NCI-H146 treated with DMSO at 0.1 percent for 48 hours (cell line): ENCODE results near the gene MATR3.
A peak's percentile ranks its signal among the peaks of the same experiment; 100 is the strongest.
"Not testable (repeated sequence)": the region's sequence is repeated elsewhere in the genome, so short reads cannot be mapped to it uniquely, and the experiment has no call there.

Experiments
- DNase-seq: peaks from one replicate; lab custom pipeline; 2025; ENCODE audit not compliant: unreplicated experiment; lab: John Stamatoyannopoulos, UW

Gene MATR3, protein sequence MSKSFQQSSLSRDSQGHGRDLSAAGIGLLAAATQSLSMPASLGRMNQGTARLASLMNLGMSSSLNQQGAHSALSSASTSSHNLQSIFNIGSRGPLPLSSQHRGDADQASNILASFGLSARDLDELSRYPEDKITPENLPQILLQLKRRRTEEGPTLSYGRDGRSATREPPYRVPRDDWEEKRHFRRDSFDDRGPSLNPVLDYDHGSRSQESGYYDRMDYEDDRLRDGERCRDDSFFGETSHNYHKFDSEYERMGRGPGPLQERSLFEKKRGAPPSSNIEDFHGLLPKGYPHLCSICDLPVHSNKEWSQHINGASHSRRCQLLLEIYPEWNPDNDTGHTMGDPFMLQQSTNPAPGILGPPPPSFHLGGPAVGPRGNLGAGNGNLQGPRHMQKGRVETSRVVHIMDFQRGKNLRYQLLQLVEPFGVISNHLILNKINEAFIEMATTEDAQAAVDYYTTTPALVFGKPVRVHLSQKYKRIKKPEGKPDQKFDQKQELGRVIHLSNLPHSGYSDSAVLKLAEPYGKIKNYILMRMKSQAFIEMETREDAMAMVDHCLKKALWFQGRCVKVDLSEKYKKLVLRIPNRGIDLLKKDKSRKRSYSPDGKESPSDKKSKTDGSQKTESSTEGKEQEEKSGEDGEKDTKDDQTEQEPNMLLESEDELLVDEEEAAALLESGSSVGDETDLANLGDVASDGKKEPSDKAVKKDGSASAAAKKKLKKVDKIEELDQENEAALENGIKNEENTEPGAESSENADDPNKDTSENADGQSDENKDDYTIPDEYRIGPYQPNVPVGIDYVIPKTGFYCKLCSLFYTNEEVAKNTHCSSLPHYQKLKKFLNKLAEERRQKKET

DNA sequence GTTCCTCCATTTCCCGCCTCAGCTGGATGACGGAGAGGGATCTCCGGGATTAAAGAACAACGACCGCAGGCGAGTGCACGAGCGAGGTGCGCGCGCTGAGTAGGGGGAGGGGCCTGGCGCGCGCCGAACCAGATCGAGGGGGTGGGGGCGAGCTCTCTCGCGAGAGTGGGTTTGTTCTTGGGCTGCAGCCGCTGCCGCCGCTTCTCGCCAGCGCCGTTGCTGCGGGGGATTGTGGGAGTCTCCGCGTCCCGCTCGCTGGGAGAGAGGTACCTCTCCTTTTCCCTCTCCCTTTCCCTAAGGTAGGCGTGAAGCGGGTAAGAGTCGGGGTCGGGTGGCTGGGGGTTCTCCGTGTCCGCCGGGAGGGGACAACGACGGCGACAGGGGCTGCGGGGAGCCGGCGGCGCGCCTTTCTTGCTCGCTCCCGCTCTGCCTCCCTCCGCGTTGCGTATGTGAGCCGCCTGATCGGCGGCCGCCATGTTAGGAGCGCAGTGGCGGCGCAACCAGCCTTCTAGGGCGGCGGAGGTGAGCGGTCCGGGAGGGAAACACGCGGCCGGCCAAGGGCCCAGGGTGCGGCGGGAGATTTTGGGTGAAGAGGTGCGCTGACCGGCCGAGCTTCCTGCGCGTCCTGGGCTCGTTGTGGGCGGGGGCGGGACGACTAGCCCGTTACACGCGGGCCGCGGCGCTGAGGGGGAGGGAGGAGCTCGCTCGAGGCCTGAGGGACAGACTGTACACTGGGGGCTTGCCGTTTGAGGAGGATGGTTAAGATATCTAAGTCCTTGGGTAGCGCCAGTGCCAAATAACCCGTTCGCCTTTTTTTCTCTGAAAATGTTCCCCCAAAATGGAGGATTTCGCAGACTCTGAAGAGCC, at the start of gene MATR3:
MATR3 (plus strand) TSS at position 234 of the 867 bp plus-strand sequence. CDS start 13,676 bp downstream, outside the sequence.
- peak; percentile 84 for DNase-seq

DNA sequence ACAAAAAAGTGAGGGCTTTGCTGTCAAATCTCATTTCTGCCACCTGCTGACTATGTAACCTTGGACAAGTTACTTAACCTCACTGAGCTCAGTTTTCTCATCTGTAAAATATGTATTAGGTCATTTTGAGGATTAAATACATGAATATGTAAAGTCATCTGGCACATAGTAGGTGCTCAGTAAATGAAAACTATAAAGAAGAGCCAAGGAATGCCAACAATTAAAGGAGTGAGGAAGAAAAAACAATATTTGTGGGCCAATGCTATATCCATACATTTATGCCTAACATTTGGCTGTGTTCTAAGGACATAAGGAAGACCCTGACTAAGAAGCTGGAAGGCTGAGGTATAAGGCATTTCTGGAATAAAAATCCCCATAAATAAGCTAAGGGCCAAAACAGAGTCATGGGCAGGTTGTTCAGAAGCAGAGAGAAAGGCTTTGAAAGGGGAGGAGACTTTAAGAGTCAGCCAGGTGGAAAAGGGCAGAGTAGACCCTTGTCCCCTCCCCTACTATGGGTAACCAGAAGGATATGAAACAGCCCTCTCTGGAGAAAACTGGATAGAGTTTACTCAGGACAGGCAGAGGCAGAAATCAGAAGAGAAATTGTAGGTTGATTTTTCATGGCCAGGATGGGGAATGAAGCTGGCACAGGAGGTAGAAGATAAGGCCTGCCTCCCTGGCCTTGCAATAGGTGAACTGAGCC, 47.8 kb upstream of the MATR3 start:
- DNase-seq = no peak

DNA sequence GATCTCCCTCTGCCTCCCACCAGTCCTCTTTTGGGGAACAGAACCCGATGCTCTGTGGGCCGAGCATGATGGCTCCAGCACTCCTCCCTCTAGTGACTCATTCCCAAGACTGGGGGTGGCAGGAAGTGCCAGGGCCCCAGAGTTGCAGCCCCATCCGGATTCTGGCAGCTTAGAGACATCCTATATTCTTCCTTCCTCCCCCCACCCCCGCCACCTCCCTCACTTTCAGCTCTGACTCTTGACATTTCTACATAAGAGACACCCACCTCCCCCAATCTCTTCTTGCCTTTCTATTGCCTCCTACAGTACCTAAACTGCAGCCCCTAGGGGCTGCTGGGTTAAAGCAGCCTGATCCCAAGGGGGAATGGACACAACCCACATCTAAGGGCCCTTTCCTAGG, 47.1 kb upstream of the MATR3 start:
- DNase-seq = no peak

DNA sequence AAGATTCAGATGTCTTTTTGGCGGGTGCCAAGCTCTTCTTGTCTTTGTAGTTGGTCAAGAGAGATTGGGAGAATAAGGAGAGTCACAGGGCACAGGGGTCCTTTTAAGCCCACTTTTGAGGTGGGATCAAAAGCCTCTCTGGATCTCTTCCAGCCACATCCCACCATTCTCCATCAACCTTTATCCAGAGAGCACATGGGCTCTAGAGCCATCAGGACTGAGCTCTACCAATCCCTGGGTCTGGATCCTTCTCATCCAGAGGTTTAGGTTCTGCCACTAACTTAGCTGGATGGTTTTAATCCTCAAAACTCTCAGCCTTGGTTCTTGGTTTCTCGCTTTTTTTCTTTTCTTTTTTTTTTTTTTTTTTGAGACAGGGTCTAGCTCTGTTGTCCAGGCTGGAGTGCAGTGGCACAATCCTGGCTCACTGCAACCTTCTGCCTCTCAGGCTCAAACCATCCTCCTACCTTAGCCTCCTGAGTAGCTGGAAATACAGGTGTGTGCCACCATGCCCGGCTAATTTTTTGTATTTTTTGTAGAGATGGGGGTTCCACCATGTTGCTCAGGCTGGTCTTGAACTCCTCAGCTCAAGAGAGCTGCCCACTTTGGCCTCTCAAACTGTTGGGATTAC, 44.6 kb upstream of the MATR3 start:
- no peak for DNase-seq

DNA sequence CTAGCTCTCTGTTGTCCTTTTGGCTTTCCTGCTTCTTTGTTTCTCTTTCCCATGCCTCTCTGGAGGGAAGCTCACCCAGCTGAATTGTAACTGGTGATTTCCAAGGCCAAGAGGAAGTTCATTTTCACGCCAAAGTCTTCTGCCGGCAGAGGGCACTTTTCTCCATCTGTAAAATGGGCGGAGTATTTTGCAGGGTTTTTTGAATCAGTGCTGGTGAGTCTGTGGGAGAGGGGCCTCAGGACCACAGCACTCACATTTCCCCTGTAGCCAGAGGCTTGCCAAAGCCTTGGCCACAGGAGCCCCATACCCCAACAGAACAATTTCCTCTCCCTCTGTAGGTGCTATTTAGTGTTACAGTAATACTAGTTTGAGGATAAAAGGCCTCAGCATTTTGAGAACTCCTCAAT, 42.3 kb upstream of the MATR3 start:
- no peak for DNase-seq

DNA sequence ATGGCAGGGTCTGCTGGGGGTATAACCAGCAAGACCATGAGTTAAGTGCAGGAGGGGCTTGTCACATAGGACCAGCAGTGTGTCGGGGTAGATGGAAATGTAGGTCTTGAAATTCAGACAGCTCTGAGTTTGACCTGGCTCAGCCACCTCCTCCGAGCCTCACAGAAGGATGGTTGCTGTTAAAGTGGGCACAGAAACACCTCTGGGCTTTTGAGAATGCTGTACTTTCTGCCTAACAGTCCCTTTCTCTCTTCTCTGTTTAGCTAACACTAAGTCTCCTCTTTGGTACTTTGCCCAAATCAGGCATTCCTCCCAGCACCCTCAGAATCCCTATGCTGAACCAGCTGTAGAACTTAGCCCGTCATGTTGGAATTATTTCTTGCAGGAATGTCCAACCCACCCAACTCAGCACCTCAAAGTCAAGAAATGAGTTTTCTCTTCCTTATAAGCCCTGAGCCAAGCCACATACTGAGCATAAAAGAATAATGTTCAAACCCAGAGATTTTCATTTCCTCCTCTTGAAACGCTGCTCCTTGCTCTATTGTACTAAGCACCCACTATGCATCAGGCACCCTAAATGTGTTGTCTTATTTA, 41.7 kb upstream of the MATR3 start:
- DNase-seq = no peak

DNA sequence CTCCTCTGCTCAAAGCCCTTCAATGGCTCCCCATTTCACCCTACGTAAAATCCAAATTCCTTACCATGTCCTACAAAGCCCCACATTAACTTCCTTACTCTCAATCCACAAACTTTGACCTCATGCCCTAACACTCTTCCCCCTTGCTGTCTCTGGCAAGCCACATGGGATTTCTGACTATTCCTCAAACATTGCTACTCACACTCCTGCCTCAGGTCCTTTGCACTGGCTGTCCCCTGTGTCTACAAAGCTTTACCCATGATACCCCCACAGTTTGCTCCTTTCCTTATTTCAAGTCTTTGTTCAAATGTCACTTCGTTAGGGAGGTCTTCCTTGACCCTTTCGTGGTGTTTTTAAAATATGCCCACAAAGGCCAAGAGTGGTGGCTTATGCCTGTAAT, 40.4 kb upstream of the MATR3 start:
- no peak for DNase-seq

DNA sequence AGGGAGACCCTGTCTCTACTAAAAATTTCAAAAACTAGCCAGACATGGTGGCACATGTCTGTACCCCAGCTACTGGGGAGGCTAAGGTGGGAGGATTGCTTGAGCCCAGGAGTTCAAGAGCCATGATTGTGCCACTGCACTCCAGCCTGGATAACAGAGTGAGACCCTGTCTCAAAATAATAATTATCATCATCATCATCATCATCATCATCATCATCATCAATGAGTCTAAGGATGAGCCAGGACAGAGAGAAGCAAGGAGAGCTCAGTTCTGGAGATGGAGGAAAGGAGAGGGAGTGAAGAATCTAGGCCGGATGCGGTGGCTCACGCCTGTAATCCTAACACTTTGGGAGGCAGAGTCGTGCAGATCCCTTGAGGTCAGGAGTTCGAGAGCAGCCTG, 36.7 kb upstream of the MATR3 start:
- no peak for DNase-seq

DNA sequence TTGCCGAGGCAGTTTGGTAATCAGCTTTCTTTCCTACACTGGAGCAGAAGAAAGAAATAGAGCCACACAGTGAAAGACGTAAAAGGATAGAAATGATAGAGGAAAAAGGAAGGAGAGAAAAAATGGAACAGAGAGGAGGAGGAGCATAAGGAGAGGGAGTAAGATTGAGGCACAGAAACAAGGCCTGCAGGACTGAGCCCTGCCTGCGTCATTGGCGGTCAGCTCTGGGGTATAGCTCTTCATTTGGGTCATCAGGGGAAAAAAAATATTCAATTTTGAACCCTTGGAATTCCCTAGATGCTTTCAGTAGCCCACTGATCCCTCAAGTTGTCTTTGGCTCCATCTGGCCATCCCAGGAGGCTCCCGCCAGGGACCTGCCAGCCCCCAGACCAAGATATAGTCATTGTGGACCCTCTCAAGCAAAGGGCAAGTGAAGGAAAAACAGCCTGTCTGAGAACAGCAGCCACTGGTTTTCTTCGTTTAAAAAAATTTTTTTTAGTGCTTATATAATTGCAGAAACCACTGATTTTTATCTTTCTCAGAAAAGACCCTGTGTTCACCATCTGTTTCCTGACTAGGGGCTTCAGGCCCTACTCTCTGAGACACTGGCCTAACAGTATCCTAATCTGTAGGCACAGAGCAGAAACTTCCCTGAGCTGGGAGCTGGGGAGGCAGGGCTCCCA, 31.3 kb upstream of the MATR3 start:
- DNase-seq = no peak

DNA sequence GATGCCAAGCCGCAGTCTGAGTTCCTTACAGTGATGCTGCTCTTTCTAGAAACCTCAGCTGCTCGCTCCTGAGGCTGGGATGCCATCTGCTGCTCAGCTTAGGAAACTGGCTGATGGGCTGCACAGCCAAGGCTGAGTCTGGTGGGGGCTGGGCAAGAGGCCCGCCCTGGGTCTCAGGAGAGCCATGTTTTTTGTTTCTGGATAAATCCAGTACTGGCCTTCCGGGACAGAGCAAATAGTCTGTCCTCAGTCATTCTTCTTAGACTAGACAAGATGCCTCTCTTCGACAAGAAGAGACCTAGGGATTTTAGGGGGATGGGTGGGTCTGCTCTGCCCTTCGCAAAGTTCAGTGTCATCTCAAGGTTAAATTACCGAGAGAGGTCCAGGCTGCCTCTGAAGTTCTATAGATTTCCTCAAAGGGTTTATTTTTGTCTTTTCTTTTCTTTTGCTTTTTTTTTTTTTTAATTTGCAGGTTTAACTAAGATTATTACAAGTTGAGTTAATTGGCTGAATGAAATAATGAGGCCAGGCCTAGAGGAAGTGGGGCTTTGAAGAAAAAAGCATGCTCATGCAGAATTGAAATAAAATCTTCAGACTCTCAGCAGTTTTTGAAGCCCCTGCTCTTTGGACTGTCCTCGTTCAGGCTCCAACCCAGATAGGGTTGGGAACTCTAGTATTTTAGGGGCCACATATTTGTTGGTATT, 30.6 kb upstream of the MATR3 start:
- DNase-seq = peak; percentile 50

DNA sequence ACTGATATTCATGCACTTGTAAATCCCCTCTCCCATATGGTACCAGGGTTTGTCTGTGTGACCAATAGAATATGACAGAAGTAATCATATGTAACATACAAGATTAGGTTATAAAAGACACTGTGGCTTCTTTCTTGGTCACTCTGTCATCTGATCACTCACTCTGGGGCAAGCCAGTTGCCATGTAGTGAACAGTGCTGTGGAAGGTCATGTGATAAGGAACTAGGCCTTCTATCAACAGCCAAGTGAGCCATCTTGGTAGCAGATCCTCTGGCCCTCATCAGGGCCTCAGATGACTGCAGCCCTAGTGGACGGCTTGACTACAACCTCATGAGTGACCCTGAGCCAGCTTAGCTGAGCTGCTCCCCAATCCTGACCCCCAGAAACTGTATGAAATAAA, 30.0 kb upstream of the MATR3 start:
- DNase-seq = no peak

DNA sequence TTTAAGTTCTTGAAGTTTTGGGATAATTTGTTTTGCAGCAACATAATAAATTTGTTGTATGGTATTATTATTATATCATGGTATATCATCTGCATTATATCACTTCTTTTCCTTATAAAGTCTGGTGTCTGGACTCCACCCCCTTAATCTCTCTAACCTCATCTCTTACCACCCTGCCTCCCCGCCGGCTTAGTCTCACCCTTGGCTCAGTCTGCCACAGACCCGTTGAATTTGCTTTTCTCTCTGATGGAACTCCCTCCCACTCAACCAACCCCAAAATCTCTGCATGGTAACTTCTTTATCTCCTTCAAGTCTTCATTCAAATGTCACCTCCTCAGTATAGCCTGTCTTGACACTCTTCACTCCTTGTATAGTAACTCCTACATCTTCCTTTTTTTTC, 29.6 kb upstream of the MATR3 start:
- no peak for DNase-seq

DNA sequence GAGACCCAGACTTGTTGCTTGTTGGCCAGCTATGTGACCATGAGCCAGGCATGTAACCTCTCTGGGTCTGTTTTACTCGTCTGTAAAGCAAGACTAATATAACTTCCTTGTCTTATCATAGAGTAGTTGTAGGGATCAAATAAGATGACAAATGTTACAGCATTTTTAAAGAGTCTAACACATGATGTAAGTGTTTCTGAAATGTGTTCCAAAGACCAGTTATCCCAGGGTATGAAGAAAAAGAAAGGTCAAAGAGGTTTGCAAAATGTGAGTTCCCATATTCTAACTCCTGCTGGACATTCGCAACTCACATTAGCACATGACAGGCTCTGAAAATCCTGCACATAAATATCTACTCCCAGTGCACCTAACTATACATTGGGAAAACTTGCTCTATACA, 28.5 kb upstream of the MATR3 start:
- DNase-seq = no peak

DNA sequence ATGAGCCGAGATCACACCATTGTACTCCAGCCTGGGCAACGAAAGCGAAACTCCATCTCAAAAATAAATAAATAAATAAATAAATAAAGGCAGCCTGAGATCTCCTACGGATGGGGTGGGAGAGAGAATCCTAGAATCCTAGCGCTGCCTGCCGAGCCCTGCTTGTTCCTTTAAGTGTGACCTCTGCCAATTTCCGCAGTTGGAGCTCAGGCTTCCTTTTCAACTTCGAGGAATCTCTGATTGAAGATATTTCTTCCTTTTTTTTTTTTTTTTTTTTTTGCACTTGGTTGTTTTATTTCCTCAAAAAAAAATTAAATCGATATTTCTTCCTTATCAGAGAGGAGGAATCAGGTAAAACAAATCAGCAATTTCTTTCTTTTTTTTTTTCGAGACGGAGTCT, 27.3 kb upstream of the MATR3 start:
- DNase-seq = no peak

DNA sequence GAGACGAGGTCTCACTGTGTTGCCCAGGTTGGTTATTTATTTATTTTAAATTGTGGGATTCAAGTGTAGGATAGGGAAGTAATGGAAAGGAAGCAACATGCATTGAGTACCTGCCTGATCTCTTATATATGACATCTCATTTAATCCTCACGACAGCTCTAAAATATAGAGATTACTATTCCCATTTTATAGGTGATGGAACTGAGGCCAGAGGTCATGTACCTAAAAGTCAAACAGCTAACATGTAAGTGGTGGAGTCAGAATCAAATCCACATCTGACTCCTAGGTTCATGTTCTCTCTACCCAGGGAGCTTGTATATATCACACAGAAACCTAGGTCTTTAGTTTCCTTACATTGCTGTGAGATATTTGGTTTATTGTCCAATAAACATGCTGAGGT, 26.1 kb upstream of the MATR3 start:
- DNase-seq = no peak

DNA sequence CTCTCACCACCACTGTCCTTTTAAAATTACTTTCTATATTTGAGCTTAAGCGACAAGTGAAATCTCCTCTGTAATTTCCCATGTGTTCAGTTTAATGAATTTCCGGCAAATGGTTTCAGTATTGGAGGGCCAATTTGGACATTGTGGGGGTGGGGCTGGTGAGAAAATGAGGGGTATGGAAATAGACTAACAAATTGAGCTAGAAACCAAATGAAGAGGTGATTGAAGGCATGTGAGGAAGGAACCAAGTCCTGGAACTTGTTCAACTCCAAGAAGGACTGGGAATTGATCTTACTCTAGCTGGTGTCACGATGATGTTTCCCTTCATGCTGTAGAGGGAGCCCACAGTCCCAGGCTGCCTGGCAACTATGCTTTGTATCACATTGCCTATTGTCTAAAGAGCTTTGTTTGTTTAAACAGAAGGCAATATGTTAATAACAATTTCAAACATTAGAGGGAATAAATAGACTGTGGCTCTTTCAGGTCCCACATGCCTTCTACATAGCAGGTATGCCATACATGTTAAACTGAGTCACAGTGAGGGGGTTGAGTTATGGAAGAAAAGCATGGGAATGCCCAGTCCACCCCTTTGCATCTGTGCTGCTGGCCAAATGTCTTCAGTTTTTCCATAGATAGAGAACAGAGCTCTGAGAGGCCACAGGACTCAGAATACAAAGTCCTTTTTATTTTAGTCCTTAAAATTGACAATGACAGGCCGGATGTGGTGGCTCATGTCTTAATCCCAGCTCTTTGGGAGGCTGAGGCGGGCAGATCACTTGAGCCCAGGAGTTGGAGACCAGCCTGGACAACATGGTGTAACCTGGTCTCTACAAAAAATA, 25.0 kb upstream of the MATR3 start:
- no peak for DNase-seq

DNA sequence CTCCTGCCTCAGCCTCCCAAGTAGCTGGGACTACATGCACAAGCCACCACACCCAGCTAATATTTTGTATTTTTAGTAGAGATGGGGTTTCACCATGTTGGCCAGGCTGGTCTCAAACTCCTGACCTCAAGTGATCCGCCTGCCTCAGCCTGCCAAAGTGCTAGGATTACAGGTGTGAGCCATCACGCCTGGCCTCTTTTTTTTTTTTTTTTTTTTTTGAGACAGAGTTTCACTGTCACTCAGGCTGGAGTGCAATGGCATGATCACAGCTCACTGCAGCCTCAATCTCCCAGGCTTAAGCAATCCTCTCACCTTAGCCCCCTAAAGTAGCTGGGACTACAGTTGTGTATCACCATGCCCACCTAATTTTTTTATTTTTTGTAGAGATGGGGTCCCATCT, 22.8 kb upstream of the MATR3 start:
- not testable (repeated sequence) for DNase-seq
